Glutamatergic neuron (in vitro differentiated cells): ENCODE measurements around the gene SPRR2G. TPM values are rescaled to one million over a fixed set of nuclear protein-coding genes. Genes with fewer than 3 reads are reported as not detected.

Experiments
- DNase-seq: peaks from one replicate; pipeline ENCODE4 v3.0.0; 2022
- H3K27ac Mint-ChIP-seq: one replicate; pipeline ENCODE4 v1.8.0; 2020; ENCODE audit warnings: mild to moderate bottlenecking, mixed read lengths, inconsistent platforms; ENCODE audit not compliant: unreplicated experiment
- H3K27me3 Mint-ChIP-seq: one replicate; pipeline ENCODE4 v1.8.0; 2020; ENCODE audit warnings: mild to moderate bottlenecking, moderate library complexity, mixed read lengths, inconsistent platforms; ENCODE audit not compliant: unreplicated experiment
- H3K36me3 Mint-ChIP-seq: one replicate; pipeline ENCODE4 v1.8.0; 2020; ENCODE audit warnings: mild to moderate bottlenecking, mixed read lengths, inconsistent platforms; ENCODE audit not compliant: unreplicated experiment
- H3K4me1 Mint-ChIP-seq: one replicate; pipeline ENCODE4 v1.8.0; 2020; ENCODE audit warnings: mild to moderate bottlenecking, low read depth, mixed read lengths, inconsistent platforms; ENCODE audit not compliant: unreplicated experiment
- H3K4me3 Mint-ChIP-seq: one replicate; pipeline ENCODE4 v1.8.0; 2020; ENCODE audit warnings: mild to moderate bottlenecking, mixed read lengths, inconsistent platforms; ENCODE audit not compliant: unreplicated experiment
- H3K9me3 Mint-ChIP-seq: one replicate; pipeline ENCODE4 v1.8.0; 2020; ENCODE audit warnings: mild to moderate bottlenecking, moderate library complexity, mixed read lengths, inconsistent platforms; ENCODE audit not compliant: unreplicated experiment
- total RNA-seq: library from RNA; stranded (reverse); fragmentation: NEBNext Ultra II Directional; extraction: Animal tissue kit (Norgen Biotek cat#: 25700); gene quantifications from one replicate; pipeline ENCODE4 v1.2.1, GENCODE V29; 2021; ENCODE audit not compliant: unreplicated experiment
- TF ChIP-seq, protein P1 (sequence below): fragments of 200-600 bp; sonication (generic); IDR thresholded peaks from one replicate; pipeline ENCODE4 v1.5.0; 2021; ENCODE audit not compliant: partially characterized antibody, unreplicated experiment

Gene SPRR2G
- total RNA-seq, 1 donor from 2014 or later, result not detected

DNA sequence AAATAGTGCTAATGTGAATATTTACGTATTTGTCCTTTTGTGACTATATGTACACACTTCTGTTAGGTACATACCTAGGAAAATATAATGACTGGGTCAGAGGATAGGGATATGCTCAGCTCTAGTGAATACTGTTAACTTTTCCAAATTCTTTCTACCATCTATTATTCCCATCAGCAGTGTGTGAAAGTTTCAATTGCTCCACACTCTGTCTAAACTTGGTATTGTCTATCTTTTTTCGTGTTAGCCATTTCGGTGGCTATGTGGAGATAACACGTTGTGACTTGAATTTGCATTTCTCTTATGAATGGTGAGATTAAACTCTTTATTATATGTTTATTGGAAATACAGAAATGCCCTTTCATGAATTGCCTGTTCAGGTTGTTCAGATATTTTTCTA is 29.9 kb upstream of the SPRR2G start:
- peaks cover 1% of the 10 kb centered on the region for H3K9me3 Mint-ChIP-seq
- H3K4me1 Mint-ChIP-seq, result no peaks in the 10 kb centered on the region
- peaks cover 1% of the 10 kb centered on the region for H3K27me3 Mint-ChIP-seq
- TF ChIP-seq, protein P1, sequence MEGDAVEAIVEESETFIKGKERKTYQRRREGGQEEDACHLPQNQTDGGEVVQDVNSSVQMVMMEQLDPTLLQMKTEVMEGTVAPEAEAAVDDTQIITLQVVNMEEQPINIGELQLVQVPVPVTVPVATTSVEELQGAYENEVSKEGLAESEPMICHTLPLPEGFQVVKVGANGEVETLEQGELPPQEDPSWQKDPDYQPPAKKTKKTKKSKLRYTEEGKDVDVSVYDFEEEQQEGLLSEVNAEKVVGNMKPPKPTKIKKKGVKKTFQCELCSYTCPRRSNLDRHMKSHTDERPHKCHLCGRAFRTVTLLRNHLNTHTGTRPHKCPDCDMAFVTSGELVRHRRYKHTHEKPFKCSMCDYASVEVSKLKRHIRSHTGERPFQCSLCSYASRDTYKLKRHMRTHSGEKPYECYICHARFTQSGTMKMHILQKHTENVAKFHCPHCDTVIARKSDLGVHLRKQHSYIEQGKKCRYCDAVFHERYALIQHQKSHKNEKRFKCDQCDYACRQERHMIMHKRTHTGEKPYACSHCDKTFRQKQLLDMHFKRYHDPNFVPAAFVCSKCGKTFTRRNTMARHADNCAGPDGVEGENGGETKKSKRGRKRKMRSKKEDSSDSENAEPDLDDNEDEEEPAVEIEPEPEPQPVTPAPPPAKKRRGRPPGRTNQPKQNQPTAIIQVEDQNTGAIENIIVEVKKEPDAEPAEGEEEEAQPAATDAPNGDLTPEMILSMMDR, result no peak
- no peak for DNase-seq
- no peak overlapping the region for H3K4me3 Mint-ChIP-seq
- H3K36me3 Mint-ChIP-seq, result no peaks in the 10 kb centered on the region
- H3K27ac Mint-ChIP-seq, result no peak overlapping the region

DNA sequence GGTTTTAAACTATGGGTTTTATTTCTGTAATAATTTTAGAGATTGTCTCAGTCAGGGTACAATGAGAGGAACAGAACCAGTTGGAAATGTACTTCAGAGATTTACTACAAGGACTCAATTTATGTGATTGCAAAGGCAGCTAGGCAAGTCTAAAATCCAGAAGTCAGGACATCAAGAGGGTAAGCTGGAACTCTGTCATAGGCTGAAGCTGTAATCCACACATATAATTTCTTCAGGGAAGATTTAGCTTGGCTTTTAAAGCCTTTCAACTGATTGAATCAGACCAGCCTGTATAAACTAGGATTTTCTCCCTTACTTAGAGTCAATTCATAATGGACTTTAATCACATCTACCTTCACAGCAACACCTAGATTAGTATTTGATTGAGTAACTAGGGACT is 28.2 kb upstream of the SPRR2G start:
- Mint-ChIP-seq H3K27ac (no peak overlapping the region), H3K36me3 (no peaks in the 10 kb centered on the region), H3K4me3 (no peak overlapping the region), H3K4me1 (no peaks in the 10 kb centered on the region), H3K27me3 (no peaks in the 10 kb centered on the region), H3K9me3 (no peaks in the 10 kb centered on the region)
- no peak for DNase-seq
- TF ChIP-seq, protein P1, result no peak

DNA sequence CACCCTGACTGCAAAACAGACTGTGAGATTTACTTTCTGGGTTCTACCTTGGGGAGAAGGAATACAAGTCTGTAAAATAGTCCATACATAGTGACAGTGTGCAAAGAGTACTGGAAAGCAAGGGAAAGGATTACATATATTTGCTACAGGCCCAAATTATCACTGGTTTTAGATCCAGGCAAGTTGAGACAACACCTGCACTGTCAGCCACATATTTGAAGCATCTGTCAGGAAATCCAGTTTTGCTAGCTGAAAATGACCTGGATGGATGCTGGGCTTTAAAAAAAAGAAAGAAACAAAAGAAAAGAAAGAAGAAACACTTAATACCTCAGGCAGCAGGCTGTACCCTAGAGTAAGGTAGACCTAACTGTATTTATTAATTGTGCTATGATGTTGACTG is 23.9 kb upstream of the SPRR2G start:
- DNase-seq, result no peak
- Mint-ChIP-seq H3K36me3 (no peaks in the 10 kb centered on the region), H3K4me1 (no peaks in the 10 kb centered on the region), H3K4me3 (no peak overlapping the region), H3K27ac (no peak overlapping the region), H3K9me3 (peaks cover 6% of the 10 kb centered on the region), H3K27me3 (peaks cover 3% of the 10 kb centered on the region)
- TF ChIP-seq, protein P1, result no peak

DNA sequence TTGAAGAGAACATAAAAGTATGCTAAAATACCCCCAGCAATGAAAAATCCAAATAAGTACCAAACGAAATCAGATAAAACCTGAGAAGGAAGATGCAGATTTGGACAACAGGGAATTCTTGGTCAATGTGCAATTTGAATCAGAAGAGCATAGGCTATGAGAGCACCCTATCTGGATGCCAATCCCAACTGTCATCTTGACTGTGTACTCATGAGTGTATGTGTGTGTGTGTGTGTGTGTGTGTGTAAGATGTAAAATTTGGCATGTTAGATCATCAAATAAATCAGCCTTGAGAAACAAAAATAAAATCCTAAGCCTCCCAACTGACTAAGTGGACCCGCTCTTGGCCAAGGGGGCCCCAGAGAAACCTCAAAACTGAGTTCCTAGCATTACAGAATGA is 18.0 kb upstream of the SPRR2G start:
- Mint-ChIP-seq H3K36me3 (no peaks in the 10 kb centered on the region), H3K4me1 (no peaks in the 10 kb centered on the region), H3K9me3 (peaks cover 6% of the 10 kb centered on the region), H3K27me3 (peaks cover 4% of the 10 kb centered on the region), H3K27ac (no peak overlapping the region), H3K4me3 (no peak overlapping the region)
- DNase-seq, result no peak
- TF ChIP-seq, protein P1, result no peak

DNA sequence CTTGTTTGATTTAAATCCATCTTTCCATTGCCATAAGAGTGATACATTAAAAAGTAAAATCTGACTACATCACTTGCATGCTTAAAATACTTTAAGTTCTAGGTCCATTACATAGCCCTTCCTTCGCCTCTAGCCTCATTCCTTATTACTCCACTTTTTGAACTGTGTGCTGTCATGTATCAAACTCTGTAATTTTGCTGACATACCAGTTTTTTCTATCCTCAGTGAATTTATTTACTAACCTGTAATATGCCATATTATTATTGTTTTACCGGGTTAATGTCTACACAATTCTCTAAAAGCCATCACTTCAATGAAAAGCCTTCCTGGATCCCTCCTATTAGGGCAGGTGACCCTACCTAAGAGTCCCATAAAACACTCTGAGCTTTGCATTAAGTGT is 4.9 kb upstream of the SPRR2G start:
- no peak overlapping the region for H3K27ac Mint-ChIP-seq
- peaks cover 6% of the 10 kb centered on the region for H3K9me3 Mint-ChIP-seq
- no peak for DNase-seq
- H3K27me3 Mint-ChIP-seq, result peaks cover 2% of the 10 kb centered on the region
- peaks cover 6% of the 10 kb centered on the region for H3K36me3 Mint-ChIP-seq
- H3K4me3 Mint-ChIP-seq, result no peak overlapping the region
- no peaks in the 10 kb centered on the region for H3K4me1 Mint-ChIP-seq
- TF ChIP-seq, protein P1, result no peak
